GM11168 (cell line): ENCODE data around the gene MTRF1.

ENCODE experiments used
- in situ Hi-C: fragments of 300-500 bp; cut with MboI; formaldehyde crosslinking; loops from one replicate; pipeline ENCODE4 v1.12.0; 2022; ENCODE audit warnings: low sequenced_read_pairs; ENCODE audit not compliant: unreplicated experiment

Gene MTRF1

GRCh38 chr13:41231025-41231677 is 32.2 kb downstream of the MTRF1 start:
- in situ Hi-C loops: no loop called here

DNA sequence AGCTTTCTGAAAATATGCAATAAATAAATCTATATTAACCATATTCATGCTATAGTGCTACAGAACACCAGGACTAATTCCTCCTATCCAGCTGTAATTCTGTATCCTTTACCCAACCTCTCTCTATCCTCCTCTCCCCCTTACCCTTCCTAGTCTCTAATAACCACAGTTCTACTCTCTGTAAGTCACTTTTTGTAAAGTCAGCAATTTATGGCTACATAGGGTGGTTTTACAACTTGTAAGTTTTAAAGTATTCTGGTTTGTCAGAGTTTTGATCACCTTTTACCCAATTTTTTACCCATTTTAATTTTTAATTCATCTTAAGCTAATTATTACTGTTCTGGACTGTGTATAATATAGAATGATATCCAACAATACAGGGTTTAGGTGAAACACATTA is 34.0 kb downstream of the MTRF1 start:
- in situ Hi-C loops: no loop called here

GRCh38 chr13:41224113-41225110 is 39.0 kb downstream of the MTRF1 start:
- in situ Hi-C loops: no loop called here

GRCh38 chr13:41222259-41222852 is 41.0 kb downstream of the MTRF1 start:
- in situ Hi-C loops: no loop called here

GRCh38 chr13:41220401-41220800 is 43.0 kb downstream of the MTRF1 start:
- in situ Hi-C loops: no loop called here

DNA sequence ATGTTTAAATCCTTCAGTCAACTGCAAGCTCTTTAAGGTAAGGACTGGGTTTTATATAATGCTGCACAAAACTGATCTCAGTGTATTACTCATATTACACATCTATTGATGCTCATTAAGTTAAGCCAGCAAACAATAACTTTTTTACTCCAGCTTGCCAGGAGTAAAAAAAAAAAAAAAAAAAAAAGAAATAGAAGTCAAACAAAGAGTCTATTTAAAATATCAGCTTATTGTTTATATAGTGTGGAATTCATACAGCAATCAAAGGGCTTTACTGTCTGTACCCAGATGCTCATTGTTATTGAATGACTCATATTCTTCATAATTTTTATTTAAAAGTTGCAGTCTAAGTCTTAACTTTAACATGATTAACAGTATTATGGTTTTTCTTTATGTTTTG is 47.2 kb downstream of the MTRF1 start:
- in situ Hi-C loops: loop anchor here (5.0 kb wide), 1 partner anchor 134 kb away; no protein-coding TSS in a partner anchor

GRCh38 chr13:41213919-41214318 is 49.5 kb downstream of the MTRF1 start:
- in situ Hi-C loops: no loop called here

GRCh38 chr13:41213316-41213715 is 50.1 kb downstream of the MTRF1 start:
- in situ Hi-C loops: no loop called here

DNA sequence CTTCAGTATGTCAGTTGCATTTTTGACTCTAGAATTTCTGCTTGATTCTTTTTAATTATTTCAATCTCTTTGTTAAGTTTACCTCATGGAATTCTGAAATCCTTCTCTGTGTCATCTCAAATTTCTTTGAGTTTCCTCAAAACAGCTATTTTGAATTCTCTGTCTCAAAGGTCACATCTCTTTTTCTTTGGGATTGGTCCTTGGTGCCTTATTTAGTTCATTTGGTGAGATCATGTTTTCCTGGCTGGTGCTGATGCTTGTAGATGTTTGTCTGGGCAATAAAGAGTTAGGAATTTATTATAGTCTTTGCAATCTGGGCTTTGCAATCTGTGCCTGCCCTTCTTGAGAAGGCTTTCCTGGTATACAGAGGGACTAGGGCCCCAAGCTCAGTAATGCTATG is 50.5 kb downstream of the MTRF1 start:
- in situ Hi-C loops: no loop called here

GRCh38 chr13:41211062-41211461 is 52.3 kb downstream of the MTRF1 start:
- in situ Hi-C loops: no loop called here

- in situ Hi-C loops: no loop called here
Observed at GRCh38 chr13:41206467-41206866, 56.9 kb downstream of the MTRF1 start.

DNA sequence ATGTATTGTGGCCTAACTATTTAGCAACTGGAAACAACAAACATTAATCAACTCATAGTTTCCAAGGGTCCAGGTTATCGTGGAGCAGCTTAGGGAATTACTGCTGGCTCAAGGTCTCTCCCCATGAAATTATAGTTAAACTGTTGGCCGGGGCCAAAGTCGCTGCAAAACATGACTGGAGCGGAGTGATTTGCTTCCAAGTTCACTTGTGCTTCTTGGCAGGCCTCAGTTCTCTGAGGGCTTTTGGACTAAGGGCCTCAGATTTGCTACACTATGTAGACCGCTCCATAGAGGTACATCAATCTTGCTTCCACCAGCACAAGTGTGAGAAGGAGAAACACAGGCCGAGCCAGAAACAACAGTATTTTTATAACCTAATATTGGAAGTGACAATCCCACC is 59.6 kb downstream of the MTRF1 start:
- in situ Hi-C loops: no loop called here

DNA sequence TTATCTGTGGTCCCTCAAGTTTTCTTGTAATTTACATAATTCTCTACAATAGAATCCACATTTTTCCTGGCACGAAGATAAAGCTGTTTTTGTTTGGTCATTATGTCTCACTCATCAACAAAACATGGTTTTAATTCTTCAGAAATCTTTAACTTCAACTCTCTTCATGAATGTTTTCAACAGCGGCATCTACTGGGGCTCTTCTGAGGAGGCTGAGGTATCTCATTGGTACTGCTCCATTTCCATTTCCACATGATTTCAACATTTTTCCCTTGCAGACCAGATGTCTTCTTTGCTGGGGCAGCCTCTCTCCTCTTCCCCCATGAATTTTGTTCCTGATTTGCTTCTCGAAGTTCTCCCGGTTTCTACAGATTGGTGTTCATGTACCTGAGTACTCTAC is 63.2 kb downstream of the MTRF1 start:
- in situ Hi-C loops: no loop called here

DNA sequence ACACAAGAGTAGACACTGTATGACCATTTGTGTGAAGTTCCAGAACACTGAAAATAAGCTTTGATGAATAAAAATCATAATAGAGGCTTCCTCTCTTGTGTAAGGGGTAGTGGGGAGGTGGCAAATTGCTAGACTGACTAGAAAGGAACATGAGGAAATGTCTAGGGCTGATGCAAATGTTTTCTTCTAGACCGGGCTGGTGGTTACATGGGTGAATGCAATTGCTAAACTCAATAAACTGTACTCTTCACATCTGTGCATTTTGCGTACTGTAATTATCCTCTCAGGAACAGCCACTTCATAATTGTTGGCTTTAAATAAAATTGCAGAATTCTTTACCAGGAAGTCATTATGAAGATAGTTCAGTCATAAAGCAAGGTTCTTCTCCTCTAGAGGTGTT is 63.9 kb downstream of the MTRF1 start:
- in situ Hi-C loops: no loop called here

DNA sequence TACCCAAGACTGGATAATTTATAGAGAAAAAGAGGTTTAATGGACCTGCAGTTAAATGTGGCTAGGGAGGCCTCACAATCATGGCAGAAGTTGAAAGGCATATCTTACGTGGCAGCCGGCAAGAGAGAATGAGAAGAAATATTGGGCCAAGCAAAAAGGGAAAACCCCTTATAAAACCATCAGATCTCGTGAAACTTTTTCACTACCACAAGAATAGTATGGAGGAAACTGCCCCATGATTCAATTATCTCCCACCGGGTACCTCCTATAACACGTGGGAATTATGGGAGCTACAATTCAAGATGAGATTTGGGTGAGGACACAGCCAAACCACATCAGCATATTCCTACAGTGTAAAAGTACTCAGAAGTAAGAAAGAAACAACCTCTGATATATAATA is 64.3 kb downstream of the MTRF1 start:
- in situ Hi-C loops: no loop called here

GRCh38 chr13:41196620-41197019 is 66.8 kb downstream of the MTRF1 start:
- in situ Hi-C loops: no loop called here

DNA sequence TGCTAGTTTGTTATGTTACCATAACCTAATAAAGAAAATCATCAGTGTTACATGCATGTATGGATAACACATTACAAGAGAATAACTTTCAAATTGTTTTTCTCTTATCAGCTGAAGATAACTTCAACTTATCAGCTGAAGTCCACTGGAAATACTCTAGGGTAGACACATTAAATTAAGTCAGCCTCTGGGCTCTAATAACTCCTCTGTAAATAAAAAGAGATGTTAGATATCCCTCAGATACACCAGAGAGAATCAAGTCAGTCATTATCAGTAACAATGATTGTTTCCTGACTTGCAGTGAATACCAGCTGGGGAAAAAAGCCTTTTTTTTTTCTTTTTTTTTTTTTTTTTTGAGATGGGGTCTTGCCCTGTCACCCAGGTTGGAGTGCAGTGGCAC is 67.4 kb downstream of the MTRF1 start:
- in situ Hi-C loops: no loop called here

- in situ Hi-C loops: no loop called here
Observed at GRCh38 chr13:41193919-41194824, 69.2 kb downstream of the MTRF1 start, which contains the start of gene KBTBD7. TSS of gene KBTBD7 (minus strand) at chr13:41194569. CDS start at chr13:41194257, 312 bp downstream.

DNA sequence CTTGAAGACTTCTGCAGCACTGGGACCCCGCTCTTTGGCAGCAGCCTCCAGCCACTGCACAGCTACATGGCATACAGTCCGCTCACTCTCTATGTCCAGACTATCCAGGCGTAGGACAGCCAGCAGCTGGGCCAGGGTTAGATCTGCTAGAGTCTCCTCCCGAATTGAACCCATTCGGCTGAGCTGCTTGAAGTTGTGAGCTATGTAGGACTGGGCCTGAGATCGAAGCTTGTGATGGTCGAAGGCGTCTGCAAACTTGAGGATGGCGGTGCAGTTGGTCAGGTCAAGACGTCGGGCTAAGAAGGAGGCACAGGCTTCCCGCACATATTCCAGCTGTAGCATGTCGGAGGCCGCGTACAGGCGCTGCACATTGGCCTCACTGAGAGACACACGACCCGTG is 69.9 kb downstream of the MTRF1 start:
- in situ Hi-C loops: no loop called here

GRCh38 chr13:41188584-41188983 is 74.8 kb downstream of the MTRF1 start:
- in situ Hi-C loops: no loop called here
